Measurements from ENCODE around the gene SDR42E1.

The SDR42E1 gene

GRCh38 chr16:81939164-81940056, 71.9 kb downstream of the SDR42E1 start:
- no peak overlapping the region for H3K4me3 ChIP-seq (ENCODE audit: low read depth, low read length)
- TF ChIP-seq CTCF (IDR thresholded peaks at IDR 0.05; ENCODE audit: insufficient read depth, low read depth, low read length, missing control alignments) = no peak
- DNase-seq (ENCODE audit: low read depth) = no peak

Data from GM12865 (cell line).